HPDE6-E6E7 (cell line): Measurements from ENCODE around the gene TIMMDC1.
"Not testable (repeated sequence)": the region's sequence is repeated elsewhere in the genome, so short reads cannot be mapped to it uniquely, and the experiment has no call there.

Experiments
- DNase-seq: peaks from one replicate; pipeline ENCODE4 v3.0.0; 2011; ENCODE audit warnings: missing footprints; ENCODE audit errors: extremely low spot score

The TIMMDC1 gene

DNA sequence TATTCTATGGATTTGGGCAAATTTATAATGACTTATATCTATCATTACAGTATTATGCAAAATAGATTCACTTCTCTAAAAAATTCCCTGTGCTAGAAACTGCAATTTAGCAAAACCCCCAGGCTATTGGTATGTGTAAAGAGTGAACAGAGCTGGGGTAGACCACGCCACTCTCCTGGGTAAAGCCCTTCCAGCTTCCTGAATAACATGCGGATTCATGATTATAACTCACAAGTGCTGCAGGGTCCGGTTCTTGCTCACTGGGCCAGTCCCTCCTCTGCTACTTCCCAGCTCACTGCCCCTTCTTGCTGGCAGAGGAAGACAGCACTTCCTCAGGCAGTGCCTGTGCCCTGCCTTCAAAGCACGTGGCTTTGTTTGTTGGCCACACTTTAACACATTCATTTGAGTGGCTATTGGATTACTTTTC is 57.0 kb downstream of the TIMMDC1 start:
- DNase-seq = no peak

GRCh38 chr3:119555929-119556328 is 57.6 kb downstream of the TIMMDC1 start:
- DNase-seq = no peak

GRCh38 chr3:119557192-119557876 is 59.0 kb downstream of the TIMMDC1 start:
- DNase-seq = no peak

GRCh38 chr3:119557877-119558269 is 59.5 kb downstream of the TIMMDC1 start:
- no peak for DNase-seq

DNA sequence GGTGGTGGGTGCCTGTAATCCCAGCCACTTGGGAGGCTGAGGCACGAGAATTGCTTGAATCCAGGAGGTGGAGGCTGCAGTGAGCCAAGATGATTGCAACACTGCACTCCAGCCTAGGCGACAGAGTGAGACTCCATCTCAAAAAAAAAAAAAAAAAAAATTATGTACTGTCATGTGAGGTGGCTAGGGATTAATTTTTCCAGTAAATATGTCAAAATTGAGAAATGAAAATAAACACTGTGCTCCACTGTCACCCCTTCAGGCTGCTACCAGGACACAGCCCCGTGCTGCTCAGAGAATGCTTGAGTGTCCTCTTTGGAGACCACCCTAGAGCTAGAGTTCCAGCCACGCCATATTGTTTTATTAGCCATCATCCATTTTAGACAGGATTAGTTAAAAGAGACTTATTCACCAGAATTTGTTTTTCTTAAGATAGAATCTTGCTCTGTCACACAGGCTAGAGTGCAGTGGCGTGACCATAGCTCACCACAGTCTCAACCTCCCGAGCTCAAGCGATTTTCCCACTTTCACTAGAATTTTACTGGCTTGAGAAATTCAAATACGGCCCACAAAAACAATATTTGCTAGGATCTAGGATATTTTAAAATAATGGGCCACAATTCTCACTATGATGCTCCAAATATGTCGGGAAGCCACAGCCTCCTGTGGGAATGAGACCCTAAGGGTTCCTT is 60.4 kb downstream of the TIMMDC1 start:
- DNase-seq = no peak

- DNase-seq = peak; percentile 44
These were observed 61.2 kb downstream of the TIMMDC1 start, which contains the start of gene CD80 for GRCh38 chr3:119559441-119559963. Gene CD80, minus strand, starts transcription at chr3:119559614. Its CDS starts 1,886 bp downstream, at chr3:119557728.

DNA sequence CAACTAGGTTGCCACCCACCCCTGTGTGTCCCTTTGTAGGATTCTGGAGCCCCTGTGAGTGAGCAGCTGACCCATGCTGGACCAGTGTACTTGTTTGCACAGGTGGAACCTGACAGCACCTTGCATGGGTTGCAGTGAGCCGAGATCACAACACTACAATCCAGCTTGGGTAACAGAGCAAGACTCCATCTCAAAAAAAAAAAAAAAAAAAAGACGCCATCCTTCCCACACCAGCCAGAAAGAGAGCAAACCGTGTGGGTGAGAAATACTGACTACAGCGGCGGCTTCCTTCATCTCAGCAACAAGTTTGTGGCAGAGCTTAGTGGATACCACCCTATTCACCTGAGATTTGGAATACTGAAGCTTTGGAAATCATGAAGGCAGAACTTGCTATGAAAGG is 61.8 kb downstream of the TIMMDC1 start:
- no peak for DNase-seq

DNA sequence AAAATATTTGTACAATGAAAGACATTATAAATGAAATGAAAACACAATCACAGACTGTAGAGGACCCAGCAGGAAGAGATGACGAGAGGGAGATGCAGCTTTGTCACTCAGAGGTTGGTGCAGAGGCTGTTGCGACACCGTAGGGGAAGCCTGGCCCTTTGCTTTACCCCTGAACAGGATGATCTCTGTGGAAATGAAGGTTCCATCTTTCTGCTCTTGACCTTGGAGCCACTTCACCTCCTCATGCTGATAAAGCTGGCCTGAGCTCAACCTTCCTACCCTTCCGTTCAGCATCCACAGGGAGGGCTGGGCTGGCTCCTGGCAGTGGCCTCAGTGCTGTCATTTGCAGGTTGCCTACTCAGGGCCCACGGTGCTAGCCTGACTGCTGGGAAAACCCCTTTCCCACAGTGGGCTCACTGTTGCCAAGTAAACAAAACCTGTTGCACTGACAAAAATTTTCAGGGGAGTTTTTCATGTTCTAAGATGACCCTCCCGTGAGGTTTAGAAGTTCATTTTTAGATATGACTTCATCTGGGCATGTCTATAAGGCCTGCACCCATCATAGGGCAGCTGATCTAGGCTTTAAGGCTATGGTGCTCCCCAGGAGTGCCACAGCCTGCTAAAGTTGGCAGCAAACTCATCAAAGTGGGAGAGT is 64.1 kb downstream of the TIMMDC1 start:
- DNase-seq = no peak

DNA sequence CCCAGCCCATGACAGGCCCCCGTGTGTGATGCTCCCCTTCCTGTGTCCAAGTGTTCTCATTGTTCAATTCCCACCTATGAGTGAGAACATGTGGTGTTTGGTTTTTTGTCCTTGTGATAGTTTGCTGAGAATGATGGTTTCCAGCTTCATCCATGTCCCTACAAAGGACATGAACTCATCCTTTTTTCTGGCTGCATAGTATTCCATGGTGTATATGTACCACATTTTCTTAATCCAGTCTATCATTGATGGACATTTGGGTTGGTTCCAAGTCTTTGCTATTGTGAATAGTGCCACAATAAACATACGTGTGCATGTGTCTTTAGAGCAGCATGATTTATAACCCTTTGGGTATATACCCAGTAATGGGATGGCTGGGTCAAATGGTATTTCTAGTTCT is 65.0 kb downstream of the TIMMDC1 start:
- DNase-seq = not testable (repeated sequence)

DNA sequence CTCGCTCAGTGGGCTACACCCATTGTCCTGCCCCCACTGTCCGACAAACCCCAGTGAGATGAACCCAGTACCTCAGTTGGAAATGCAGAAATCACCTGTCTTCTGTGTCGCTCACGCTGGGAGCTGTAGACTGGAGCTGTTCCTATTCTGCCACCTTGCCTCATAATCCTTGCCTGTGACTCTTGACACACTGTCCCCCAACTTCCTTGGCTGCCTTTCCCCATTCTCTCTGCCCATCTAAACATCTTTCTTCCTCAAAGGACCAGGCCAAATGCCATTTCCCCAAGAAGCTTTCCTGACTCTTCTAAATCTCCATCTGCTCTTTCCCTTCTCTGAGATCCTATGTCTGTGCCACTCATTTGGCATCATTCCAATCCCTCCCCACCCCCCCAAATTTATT is 70.8 kb downstream of the TIMMDC1 start:
- DNase-seq = no peak

DNA sequence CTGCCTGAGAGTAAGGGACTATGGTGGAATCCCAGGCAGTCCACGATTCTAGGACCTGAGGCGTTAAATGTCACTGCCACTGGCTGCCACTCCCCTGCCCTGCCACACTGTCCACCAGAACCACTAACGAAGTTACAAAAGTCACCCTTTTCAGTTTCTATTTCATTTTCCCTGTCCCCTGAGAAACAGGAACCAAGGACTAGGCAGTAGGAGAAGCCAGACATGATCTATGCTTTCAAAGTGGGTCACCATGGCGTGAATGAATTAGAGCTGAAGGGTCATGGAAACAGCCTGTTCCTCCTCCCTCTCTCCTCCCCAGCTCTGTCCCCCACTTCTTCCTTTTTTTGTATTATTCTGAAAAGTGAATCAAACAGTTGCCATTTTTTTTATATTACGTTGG is 71.9 kb downstream of the TIMMDC1 start:
- DNase-seq = no peak

DNA sequence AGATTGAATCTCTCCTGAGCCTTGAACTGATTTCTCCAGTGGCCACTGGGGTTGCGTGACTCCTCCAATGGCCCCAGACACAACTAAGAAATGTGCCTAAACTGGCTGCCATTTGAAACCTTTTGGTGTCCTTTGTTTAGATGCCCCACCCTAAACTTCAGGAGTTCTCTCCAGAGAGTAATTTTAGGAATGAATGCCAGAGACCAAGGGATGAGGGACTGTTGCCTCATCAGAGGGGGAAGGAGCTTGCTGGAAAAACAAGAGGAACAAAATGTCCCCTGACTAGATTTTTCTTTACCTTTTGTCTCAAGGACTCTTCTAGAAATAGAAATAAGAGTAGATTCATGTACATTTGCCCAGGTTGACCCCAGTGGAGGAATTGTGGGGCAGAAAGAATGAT is 72.9 kb downstream of the TIMMDC1 start:
- no peak for DNase-seq

GRCh38 chr3:119571688-119572087 is 73.3 kb downstream of the TIMMDC1 start:
- DNase-seq = no peak
